ENCODE results near the gene RYR1. TPM values are rescaled to one million over a fixed set of nuclear protein-coding genes. Genes with fewer than 3 reads are reported as not detected.

RYR1 gene
- total RNA-seq, 1 experiment from 2014 or later: 4.1 TPM

GRCh38 chr19:38506723-38507550 lies 73.4 kb downstream of the RYR1 start:
- Histone ChIP-seq H3K36me3 (ENCODE audit: control insufficient read depth in 1 of 2, insufficient read depth in 2 of 2, low read length in 2 of 2) (no peaks in the 10 kb centered on the region), H3K4me3 (replicated peaks in 1 of 2; ENCODE audit: low read depth in 1 of 2, low read length in 2 of 2) (peak overlapping the region; percentile 8 to 32; a peak in 3 of 4 replicates), H3K9ac (ENCODE audit: low read length) (peak overlapping the region; percentile 29), H4K20me1 (ENCODE audit: insufficient read depth) (no peaks in the 10 kb centered on the region), H3K27me3 (ENCODE audit: insufficient read depth, low read length) (no peaks in the 10 kb centered on the region), H3K4me1 (ENCODE audit: control insufficient read depth in 1 of 2, insufficient read depth in 2 of 2, low read length in 2 of 2) (peaks cover 9 to 14% of the 10 kb centered on the region in 2 experiments), H2AFZ (ENCODE audit: low read depth, low read length, poor library complexity, severe bottlenecking) (no peak overlapping the region), H3K27ac (ENCODE audit: low read depth, low read length) (peak overlapping the region; percentile 37; the same call in 1 of the 2 replicates), H3K79me2 (ENCODE audit: insufficient read depth, low read length) (no peaks in the 10 kb centered on the region), H3K4me2 (ENCODE audit: low read length) (peak overlapping the region; percentile 70), H3K9me2 (ENCODE audit: insufficient read depth) (no peaks in the 10 kb centered on the region), H3K9me3 (ENCODE audit: control insufficient read depth in 1 of 2, insufficient read depth in 1 of 2, low read depth in 1 of 2, low read length in 2 of 2) (no peaks in the 10 kb centered on the region)
- BruUV-seq (replicated peaks): no TSS peak
- intact Hi-C loops (cut with micrococcal nuclease): no loop called here
- TF ChIP-seq POLR2A (IDR thresholded peaks at IDR 0.05; ENCODE audit: borderline replicate concordance, extremely low read depth, insufficient read depth, insufficient read length) (peak; percentile 41), EZH2 (IDR thresholded peaks at IDR 0.05) (no peak), MAX (IDR thresholded peaks at IDR 0.05) (peak; percentile 86), POLR2AphosphoS5 (IDR thresholded peaks at IDR 0.05; ENCODE audit: low read depth, low read length) (peak; percentile 55; the same call in 1 of the 2 replicates)
- RAD21 ChIA-PET (ENCODE audit: low non-redundant PET in 1 of 2, low total read pairs in 2 of 2, uncharacterized antibody in 2 of 2, unreplicated experiment in 2 of 2): interaction anchor here in 1 of 2 experiments (0.6 to 0.7 kb wide), 3 partner anchors 18 to 171 kb away, joined by 3 to 6 read pairs (median 3); no protein-coding TSS in a partner anchor
- DNase-seq (ENCODE audit: low read depth, low spot score) (peak; percentile 95), ATAC-seq (peak; percentile 90)
- POLR2A ChIA-PET: interaction anchor here (0.6 to 1.5 kb wide), 5 partner anchors 9 to 446 kb away, joined by 3 to 4 read pairs (median 3); no protein-coding TSS in a partner anchor
- CTCF ChIA-PET: interaction anchor here (1.0 to 1.7 kb wide), 5 partner anchors 9 to 422 kb away, joined by 3 to 10 read pairs (median 4); partner anchors contain the start of gene FAM98C

- no peak for ATAC-seq
- no peak overlapping the region for H3K27ac ChIP-seq (ENCODE audit: low read depth, low read length)
- no peak overlapping the region for H3K4me3 ChIP-seq (replicated peaks in 1 of 2; ENCODE audit: low read depth in 1 of 2, low read length in 2 of 2)
- DNase-seq (ENCODE audit: low read depth, low spot score): no peak
- peaks cover 9 to 14% of the 10 kb centered on the region in 2 experiments for H3K4me1 ChIP-seq (ENCODE audit: control insufficient read depth in 1 of 2, insufficient read depth in 2 of 2, low read length in 2 of 2)
- H3K4me2 ChIP-seq (ENCODE audit: low read length): peak overlapping the region; percentile 23; the same call in 1 of the 2 replicates
- no TSS peak for BruUV-seq (replicated peaks)
- H3K36me3 ChIP-seq (ENCODE audit: control insufficient read depth in 1 of 2, insufficient read depth in 2 of 2, low read length in 2 of 2): no peaks in the 10 kb centered on the region
- ChIA-PET CTCF (interaction anchor here (1.0 to 1.7 kb wide), 5 partner anchors 8 to 422 kb away, joined by 3 to 10 read pairs (median 4); partner anchors contain the start of gene FAM98C), RAD21 (ENCODE audit: low non-redundant PET in 1 of 2, low total read pairs in 2 of 2, uncharacterized antibody in 2 of 2, unreplicated experiment in 2 of 2) (interaction anchor here in 1 of 2 experiments (0.6 kb wide), 1 partner anchor 118 kb away, joined by 6 read pairs; no protein-coding TSS in a partner anchor), POLR2A (interaction anchor here (0.6 to 1.5 kb wide), 4 partner anchors 9 to 445 kb away, joined by 3 read pairs; no protein-coding TSS in a partner anchor)
- H3K79me2 ChIP-seq (ENCODE audit: insufficient read depth, low read length): no peaks in the 10 kb centered on the region
- H3K9ac ChIP-seq (ENCODE audit: low read length): no peak overlapping the region
- H4K20me1 ChIP-seq (ENCODE audit: insufficient read depth): no peaks in the 10 kb centered on the region
- no peaks in the 10 kb centered on the region for H3K9me2 ChIP-seq (ENCODE audit: insufficient read depth)
- H2AFZ ChIP-seq (ENCODE audit: low read depth, low read length, poor library complexity, severe bottlenecking): no peak overlapping the region
- intact Hi-C loops (cut with micrococcal nuclease): no loop called here
- H3K27me3 ChIP-seq (ENCODE audit: insufficient read depth, low read length): no peaks in the 10 kb centered on the region
- no peaks in the 10 kb centered on the region for H3K9me3 ChIP-seq (ENCODE audit: control insufficient read depth in 1 of 2, insufficient read depth in 1 of 2, low read depth in 1 of 2, low read length in 2 of 2)
- TF ChIP-seq TCF7L2 (IDR thresholded peaks at IDR 0.05; ENCODE audit: borderline replicate concordance, extremely low read depth, insufficient read depth, insufficient read length) (no peak), ZFX (IDR thresholded peaks at IDR 0.05) (no peak), EZH2phosphoT487 (IDR thresholded peaks at IDR 0.05; ENCODE audit: borderline replicate concordance) (no peak), CBX3 (IDR thresholded peaks at IDR 0.05; ENCODE audit: low read depth) (no peak), MAX (IDR thresholded peaks at IDR 0.05) (no peak), POLR2AphosphoS5 (IDR thresholded peaks at IDR 0.05; ENCODE audit: low read depth, low read length) (no peak), ZNF274 (IDR thresholded peaks at IDR 0.05; ENCODE audit: low read depth, low read length) (no peak), ZBTB33 (IDR thresholded peaks at IDR 0.05; ENCODE audit: extremely low read depth, insufficient replicate concordance, low read length) (no peak), FOSL1 (IDR thresholded peaks at IDR 0.05; ENCODE audit: low read depth) (no peak), ATF3 (IDR thresholded peaks at IDR 0.05) (no peak), RAD21 (IDR thresholded peaks at IDR 0.05; ENCODE audit: low read depth) (no peak), EGR1 (IDR thresholded peaks at IDR 0.05; ENCODE audit: low read depth) (no peak), SIN3A (IDR thresholded peaks at IDR 0.05; ENCODE audit: low read depth) (no peak)
Observed at GRCh38 chr19:38507551-38508127, 74.1 kb downstream of the RYR1 start.

Measured in HCT116 (cell line).